Measurements from ENCODE around the gene DSC1. TPM values are rescaled to one million over a fixed set of nuclear protein-coding genes. Genes with fewer than 3 reads are reported as not detected.

The DSC1 gene
- total and polyA plus RNA-seq, 2 of the 8 experiments (the other 6 are each of a cell fraction or from before 2014, with no cell fraction given): 0.02 TPM; not detected in 1

- TF ChIP-seq ATF2 (IDR thresholded peaks at IDR 0.05; ENCODE audit: low read length) (no peak), CHD2 (IDR thresholded peaks at IDR 0.05; ENCODE audit: low read length) (no peak), USF2 (IDR thresholded peaks at IDR 0.05; ENCODE audit: low read length) (no peak), GTF2F1 (IDR thresholded peaks at IDR 0.05; ENCODE audit: borderline replicate concordance, low read depth, low read length) (no peak), JUN (IDR thresholded peaks at IDR 0.05; ENCODE audit: low read depth, low read length) (no peak)
These were observed 43.4 kb upstream of the DSC1 start (continued) for GRCh38 chr18:31206071-31206470.
